OCI-M2 (cell line): ENCODE measurements around the gene NTNG1.
"Not testable (repeated sequence)": the region's sequence is repeated elsewhere in the genome, so short reads cannot be mapped to it uniquely, and the experiment has no call there.

Source experiments
- DNase-seq: peaks from one replicate; lab custom pipeline; 2025; ENCODE audit not compliant: unreplicated experiment; lab: John Stamatoyannopoulos, UW

The NTNG1 gene

GRCh38 chr1:107142666-107143065, 1.8 kb downstream of the NTNG1 start:
- DNase-seq = no peak

GRCh38 chr1:107145637-107146036, 4.8 kb downstream of the NTNG1 start:
- DNase-seq = no peak

- DNase-seq = no peak
These were observed 7.0 kb downstream of the NTNG1 start for GRCh38 chr1:107147843-107148242.

- DNase-seq = no peak
These were observed 9.1 kb downstream of the NTNG1 start for GRCh38 chr1:107149946-107150345.

GRCh38 chr1:107151295-107151694, 10.5 kb downstream of the NTNG1 start:
- no peak for DNase-seq

GRCh38 chr1:107152395-107152794, 11.6 kb downstream of the NTNG1 start:
- DNase-seq = no peak

- DNase-seq = no peak
These were observed 12.2 kb downstream of the NTNG1 start for GRCh38 chr1:107153014-107153413.

- DNase-seq = no peak
These were observed 17.7 kb downstream of the NTNG1 start for GRCh38 chr1:107158496-107158895.

GRCh38 chr1:107158991-107159390, 18.2 kb downstream of the NTNG1 start:
- DNase-seq = no peak

GRCh38 chr1:107162745-107163144, 21.9 kb downstream of the NTNG1 start:
- DNase-seq = no peak

- DNase-seq = not testable (repeated sequence)
These were observed 24.1 kb downstream of the NTNG1 start for GRCh38 chr1:107164901-107165300.

GRCh38 chr1:107169615-107170014, 28.8 kb downstream of the NTNG1 start:
- no peak for DNase-seq

GRCh38 chr1:107171333-107171732, 30.5 kb downstream of the NTNG1 start:
- no peak for DNase-seq

GRCh38 chr1:107172450-107173170, 31.8 kb downstream of the NTNG1 start:
- DNase-seq = no peak

- DNase-seq = no peak
These were observed 34.5 kb downstream of the NTNG1 start for GRCh38 chr1:107175102-107175909.

- DNase-seq = no peak
These were observed 40.6 kb downstream of the NTNG1 start for GRCh38 chr1:107181253-107181969.

- no peak for DNase-seq
These were observed 42.2 kb downstream of the NTNG1 start for GRCh38 chr1:107183011-107183410.

- no peak for DNase-seq
These were observed 44.0 kb downstream of the NTNG1 start for GRCh38 chr1:107184888-107185287.

GRCh38 chr1:107187399-107187798, 46.6 kb downstream of the NTNG1 start:
- no peak for DNase-seq

GRCh38 chr1:107188160-107188559, 47.3 kb downstream of the NTNG1 start:
- no peak for DNase-seq

- no peak for DNase-seq
These were observed 53.5 kb downstream of the NTNG1 start for GRCh38 chr1:107194380-107194779.

GRCh38 chr1:107195476-107195875, 54.6 kb downstream of the NTNG1 start:
- no peak for DNase-seq
